NCI-H446 (cell line): Measurements from ENCODE around the gene ALDH1A2.
"Not testable (repeated sequence)": the region's sequence is repeated elsewhere in the genome, so short reads cannot be mapped to it uniquely, and the experiment has no call there.

Experiments used
- DNase-seq, 2 experiments: peaks; one replicate each; lab custom pipeline; 2025; lab: John Stamatoyannopoulos, UW

Gene ALDH1A2

GRCh38 chr15:58065445-58066041 lies at the start of gene ALDH1A2:
Gene ALDH1A2, minus strand, starts transcription at chr15:58065711. Its CDS starts 61 bp downstream, at chr15:58065650.
- no peak for DNase-seq

DNA sequence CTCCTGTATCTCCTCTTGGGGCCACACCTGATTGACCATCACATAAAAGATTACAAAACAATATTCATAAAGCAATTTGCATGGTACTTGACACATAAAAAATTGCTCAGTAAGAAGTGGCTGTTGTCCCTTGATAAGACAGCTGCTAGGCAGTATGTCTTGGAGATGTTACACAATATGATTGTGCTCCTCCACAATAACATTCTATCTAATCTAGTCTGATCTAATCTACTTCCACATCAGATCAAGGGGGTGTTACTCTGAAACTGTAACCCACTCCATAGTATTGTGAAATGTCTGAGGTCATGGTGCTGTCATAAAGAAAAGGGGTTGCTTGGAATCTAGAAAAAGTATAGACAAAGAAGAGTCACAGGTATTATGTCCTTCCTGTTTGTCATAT lies 49.3 kb upstream of the ALDH1A2 start:
- no peak for DNase-seq

DNA sequence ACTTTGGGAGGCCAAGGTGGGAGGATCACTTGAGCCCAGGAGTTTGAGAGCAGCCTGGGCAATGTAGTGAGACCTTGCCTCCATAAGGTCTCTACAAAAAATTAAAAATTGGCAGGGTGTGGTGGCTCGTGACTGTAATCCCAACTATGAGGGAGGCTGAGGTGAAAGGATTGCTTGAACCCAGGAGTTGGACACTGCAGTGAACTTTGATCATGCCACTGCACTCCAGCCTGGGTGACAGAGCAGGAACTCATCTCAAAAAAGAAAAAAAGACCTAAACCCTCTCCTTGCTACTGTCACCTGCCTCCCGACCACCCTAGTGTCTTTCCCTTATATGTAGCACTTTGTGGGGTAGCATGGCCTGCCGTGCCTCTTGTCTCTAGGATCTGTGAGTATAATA lies 48.9 kb upstream of the ALDH1A2 start:
- no peak for DNase-seq

DNA sequence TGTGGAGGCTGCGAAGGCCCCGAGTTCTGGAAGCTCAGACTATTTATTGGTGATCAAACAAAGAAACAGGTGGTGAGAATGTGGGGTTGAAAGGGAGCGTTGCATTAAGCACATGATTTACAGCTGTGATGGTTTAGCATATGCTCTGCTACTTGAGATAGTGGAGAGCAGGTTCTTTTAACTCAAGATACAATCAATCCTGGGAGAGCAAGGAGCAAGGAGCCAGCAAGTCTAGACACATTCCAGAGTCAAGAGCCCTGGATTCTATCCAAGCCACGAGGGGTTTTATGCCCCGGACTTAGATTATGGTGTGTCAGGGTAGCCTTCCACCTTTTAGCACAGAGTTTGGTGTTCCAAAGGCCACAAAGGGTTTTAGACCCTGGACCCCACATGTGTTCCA lies 47.8 kb upstream of the ALDH1A2 start:
- not testable (repeated sequence) for DNase-seq

DNA sequence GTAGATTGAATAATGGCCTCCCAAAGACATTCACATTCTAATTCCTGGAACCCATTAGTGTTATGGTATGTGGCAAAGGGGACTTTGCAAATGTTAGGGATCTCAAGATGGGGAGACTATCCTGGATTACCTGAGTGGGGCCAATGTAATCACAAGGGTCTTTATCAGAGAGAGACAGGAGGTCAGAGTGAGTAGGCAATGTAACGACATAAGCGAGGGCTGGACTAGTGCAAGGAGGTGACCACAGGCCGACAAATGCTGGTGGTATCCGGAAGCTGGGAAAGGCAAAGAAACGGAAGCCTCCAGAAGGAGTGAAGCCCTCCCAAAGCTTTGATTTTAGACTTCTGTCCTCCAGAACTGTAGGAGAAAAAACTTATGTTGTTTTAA lies 46.2 kb upstream of the ALDH1A2 start:
- no peak for DNase-seq

GRCh38 chr15:58110999-58111717 lies 45.6 kb upstream of the ALDH1A2 start:
- no peak for DNase-seq

- no peak for DNase-seq
Measured at GRCh38 chr15:58109419-58109818, 43.9 kb upstream of the ALDH1A2 start.

GRCh38 chr15:58108117-58108516 lies 42.6 kb upstream of the ALDH1A2 start:
- no peak for DNase-seq

GRCh38 chr15:58103482-58103881 lies 38.0 kb upstream of the ALDH1A2 start:
- no peak for DNase-seq

DNA sequence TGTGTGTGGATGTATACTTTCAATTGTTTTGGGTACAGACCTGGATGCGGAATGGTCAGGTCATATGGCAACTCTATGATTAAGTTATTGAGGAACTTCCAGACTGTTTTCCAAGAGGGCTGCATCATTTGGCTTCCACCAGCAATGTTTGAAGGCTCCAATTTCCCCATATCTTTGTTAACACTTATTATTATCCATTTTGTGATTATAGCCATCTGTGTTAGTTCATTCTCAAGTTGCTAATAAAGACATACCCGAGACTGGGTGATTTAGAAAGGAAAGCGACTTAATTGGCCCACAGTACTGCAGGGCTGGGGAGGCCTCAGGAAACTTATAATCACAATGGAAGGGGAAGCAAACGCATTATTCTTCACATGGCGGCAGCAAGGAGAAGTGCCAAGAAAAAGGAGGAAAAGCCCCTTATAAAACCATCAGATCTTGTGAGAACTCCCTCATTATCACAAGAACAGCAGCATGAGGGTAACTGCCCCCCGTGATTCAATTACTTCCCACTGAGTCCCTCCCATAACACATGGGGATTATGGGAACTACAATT lies 31.1 kb upstream of the ALDH1A2 start:
- DNase-seq = no peak

DNA sequence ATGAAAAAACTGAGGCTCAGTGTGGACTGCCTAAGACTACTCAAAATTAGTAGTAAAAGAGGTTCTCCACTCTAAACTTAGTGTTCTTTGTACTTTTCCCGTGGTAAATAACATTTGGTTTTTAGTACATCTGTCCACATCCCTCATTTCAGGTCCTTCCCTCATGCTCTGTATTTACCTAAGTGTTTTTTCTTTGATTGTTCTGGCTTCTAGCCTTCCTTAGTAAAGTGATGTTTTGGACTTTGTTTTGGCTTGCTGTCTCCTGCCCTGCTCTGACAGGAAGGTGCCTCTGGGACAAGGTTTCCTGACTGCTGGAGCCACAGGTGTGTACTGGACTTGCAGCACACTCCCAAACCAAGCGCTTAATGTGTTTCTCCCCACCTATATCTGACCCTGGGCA lies 29.9 kb upstream of the ALDH1A2 start:
- DNase-seq = no peak

- DNase-seq = no peak
Measured at GRCh38 chr15:58087871-58088270, 22.4 kb upstream of the ALDH1A2 start.

DNA sequence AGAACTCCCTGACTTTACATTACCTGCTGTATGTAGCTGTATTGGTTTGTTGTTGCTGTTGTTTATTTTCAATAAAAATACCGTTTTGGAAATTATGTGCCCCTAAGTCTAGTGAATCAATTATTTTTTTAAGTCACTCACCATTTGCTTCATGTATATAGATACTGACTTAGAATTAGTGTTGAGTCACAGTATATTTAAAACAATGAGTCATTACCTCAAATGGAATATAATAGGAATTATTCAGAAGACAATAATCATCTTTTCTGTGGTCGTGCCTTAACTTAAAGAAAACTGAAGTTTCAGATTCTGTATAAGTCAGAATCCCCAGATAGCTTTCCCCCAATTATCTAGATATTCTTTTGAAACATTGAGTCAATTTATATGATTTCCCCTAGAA lies 21.0 kb upstream of the ALDH1A2 start:
- no peak for DNase-seq

GRCh38 chr15:58083526-58083925 lies 18.0 kb upstream of the ALDH1A2 start:
- no peak for DNase-seq

DNA sequence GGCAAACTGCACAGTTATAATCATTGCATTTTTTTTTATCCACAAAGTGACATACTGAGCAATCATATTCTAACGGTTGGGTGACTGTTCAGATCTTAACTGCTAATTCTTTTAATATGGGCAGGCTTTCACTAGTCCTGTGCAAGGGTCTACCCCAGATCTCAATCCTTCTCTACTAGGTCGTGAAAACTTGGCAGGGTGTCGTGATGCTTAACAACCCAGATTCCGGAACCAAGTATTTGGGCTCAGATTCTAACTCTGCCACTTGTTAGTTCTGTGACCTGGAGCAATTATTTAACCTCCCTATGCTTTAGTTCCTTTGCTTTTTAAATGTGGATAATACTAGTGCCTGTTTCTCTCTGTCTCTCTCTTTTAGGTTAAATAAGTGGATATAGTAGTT lies 16.4 kb upstream of the ALDH1A2 start:
- DNase-seq = no peak

DNA sequence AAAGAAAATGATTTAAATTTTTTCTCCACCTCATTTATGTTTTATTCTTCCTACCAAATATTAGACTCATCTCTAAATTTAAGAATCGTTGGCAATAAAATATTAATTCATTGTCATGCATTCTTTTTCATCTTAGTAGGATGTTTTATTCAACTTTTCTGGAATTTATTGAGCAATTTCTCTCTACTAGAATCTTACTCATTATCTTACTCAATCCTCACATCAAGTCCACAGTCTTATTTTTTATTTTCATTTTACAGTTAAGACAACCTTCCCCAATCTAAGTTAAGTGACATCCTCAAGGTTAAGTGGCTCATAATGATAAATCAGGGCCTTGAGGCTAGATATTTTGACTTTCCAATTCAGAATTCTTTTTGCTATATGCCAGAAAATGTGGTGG lies 15.9 kb upstream of the ALDH1A2 start:
- DNase-seq = no peak

DNA sequence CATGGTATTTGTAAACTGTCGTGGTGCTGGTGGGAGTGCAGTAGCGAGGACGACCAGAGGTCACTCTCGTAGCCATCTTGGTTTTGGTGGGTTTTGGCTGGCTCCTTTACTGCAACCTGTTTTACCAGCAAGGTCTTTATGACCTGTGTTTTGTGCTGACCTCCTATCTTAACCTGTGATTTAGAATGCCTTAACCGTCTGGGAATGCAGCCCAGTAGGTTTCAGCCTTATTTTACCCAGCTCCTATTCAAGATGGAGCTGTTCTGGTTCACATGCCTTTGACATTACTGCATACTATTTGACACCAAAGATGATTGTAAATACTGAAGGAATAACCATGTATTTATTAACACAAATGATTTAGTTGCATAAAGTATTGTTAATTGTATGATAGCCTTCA lies 15.4 kb upstream of the ALDH1A2 start:
- not testable (repeated sequence) for DNase-seq

GRCh38 chr15:58080398-58080797 lies 14.9 kb upstream of the ALDH1A2 start:
- DNase-seq = no peak

DNA sequence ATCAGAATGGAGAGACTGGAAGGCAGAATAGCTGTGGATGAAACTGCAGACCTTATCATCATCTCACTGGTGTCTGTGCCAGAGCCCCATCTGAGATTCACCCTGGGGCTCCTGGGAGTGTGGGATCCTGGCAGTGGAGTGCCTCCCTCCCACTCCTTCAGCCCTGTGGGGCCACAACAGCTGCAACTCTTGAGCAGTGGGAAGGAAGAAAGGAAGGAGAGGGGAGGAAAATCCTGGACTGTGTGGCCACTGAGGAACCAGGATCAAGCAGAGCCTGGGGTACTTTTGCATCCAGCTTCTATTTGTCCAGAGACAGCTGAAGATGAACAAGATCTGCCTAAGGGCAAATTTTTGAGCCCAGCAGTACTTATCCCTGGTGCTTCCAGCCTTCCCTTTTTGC lies 13.1 kb upstream of the ALDH1A2 start:
- no peak for DNase-seq

GRCh38 chr15:58077427-58077826 lies 11.9 kb upstream of the ALDH1A2 start:
- DNase-seq = no peak

- no peak for DNase-seq
Measured at GRCh38 chr15:58074452-58074851, 8.9 kb upstream of the ALDH1A2 start.

DNA sequence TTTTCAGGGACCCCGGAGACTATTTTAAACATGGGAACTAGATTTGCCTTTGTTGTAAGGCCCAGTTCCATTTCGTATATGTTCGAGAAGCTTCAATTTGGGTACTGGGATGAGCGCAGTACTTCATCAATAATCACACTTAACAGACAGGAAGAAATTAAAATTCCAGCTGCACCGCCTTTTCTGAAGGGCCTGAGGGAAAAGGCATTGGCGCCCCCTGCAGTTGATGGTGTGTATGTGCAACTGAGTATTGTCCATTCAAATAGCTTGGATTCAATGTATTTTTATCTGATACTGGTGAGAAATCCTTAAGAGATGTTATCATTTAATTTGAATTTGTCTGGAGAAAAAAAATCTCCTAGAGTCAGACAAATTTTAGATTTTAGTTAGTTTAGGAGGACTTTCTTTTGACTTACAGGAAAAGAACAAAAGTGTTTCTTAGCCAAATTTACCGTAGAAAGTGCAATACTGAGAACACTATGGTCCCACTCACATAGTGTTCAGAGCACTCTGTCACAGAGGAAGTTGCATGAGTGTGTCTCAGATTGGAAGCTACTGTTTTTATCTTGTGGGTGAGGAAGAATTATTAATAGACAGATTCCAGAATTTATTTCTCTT lies 5.4 kb upstream of the ALDH1A2 start:
- peak; percentile 50 to 59 for DNase-seq

DNA sequence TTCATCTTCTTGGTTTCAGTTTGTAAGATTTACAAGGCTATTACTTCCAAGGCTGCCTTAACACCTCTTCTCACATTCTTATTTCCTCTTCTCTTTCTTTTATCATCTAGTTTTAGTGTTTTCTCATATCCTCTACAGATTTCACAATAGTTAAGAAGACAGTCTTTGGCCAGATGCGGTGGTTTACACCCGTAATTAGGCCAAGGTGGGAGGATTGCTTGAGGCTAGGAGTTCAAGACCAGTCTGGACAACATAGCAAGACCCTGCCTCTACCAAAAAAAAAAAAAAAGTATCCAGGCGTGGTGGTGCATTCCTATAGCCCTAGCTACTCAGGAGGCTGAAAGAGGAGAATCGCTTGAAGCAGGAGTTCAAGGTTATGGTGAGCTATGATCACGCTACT lies 3.5 kb upstream of the ALDH1A2 start:
- no peak for DNase-seq
